ENCODE results near the gene GDPD1. TPM values are rescaled to one million over a fixed set of nuclear protein-coding genes. Genes with fewer than 3 reads are reported as not detected.

The GDPD1 gene
- total RNA-seq, 1 experiment from 2014 or later: 6.0 TPM

- no peak overlapping the region for H3K27ac Mint-ChIP-seq
- CTCF ChIA-PET: interaction anchor here (1.6 kb wide), 1 partner anchor 12 kb away, joined by 4 read pairs; no protein-coding TSS in a partner anchor
- no peak overlapping the region for H3K4me3 Mint-ChIP-seq
- H3K9me3 Mint-ChIP-seq: no peaks in the 10 kb centered on the region
- TF ChIP-seq JAZF1 (CRISPR knock-in tag; IDR thresholded peaks at IDR 0.05) (no peak), HMGA2 (CRISPR knock-in tag; IDR thresholded peaks at IDR 0.05) (no peak), E2F4 (CRISPR knock-in tag; IDR thresholded peaks at IDR 0.05; ENCODE audit: borderline replicate concordance, low read depth) (no peak), MLX (CRISPR knock-in tag; IDR thresholded peaks at IDR 0.05) (no peak), EMX1 (CRISPR knock-in tag; IDR thresholded peaks at IDR 0.05) (no peak), SP1 (CRISPR knock-in tag; conservative IDR thresholded peaks at IDR 0.05) (no peak), JUN (CRISPR knock-in tag; IDR thresholded peaks at IDR 0.05) (no peak), FOXJ3 (CRISPR knock-in tag; IDR thresholded peaks at IDR 0.05; ENCODE audit: borderline replicate concordance) (no peak), USF2 (CRISPR knock-in tag; IDR thresholded peaks at IDR 0.05) (no peak), ARID4B (CRISPR knock-in tag; IDR thresholded peaks at IDR 0.05; ENCODE audit: borderline replicate concordance) (no peak), ZMAT4 (CRISPR knock-in tag; IDR thresholded peaks at IDR 0.05) (no peak), ZBTB21 (CRISPR knock-in tag; IDR thresholded peaks at IDR 0.05; ENCODE audit: borderline replicate concordance) (no peak), ZNF512 (CRISPR knock-in tag; IDR thresholded peaks at IDR 0.05; ENCODE audit: borderline replicate concordance) (no peak)
- peaks cover 51% of the 10 kb centered on the region for H3K27me3 Mint-ChIP-seq (ENCODE audit: low read depth)
- DNase-seq (ENCODE audit: low spot score): no peak
- POLR2A ChIA-PET: no interaction called here
- H3K36me3 Mint-ChIP-seq: no peaks in the 10 kb centered on the region
- no peaks in the 10 kb centered on the region for H3K4me1 Mint-ChIP-seq
- ATAC-seq: no peak
Observed at GRCh38 chr17:59298521-59298920, 78.2 kb downstream of the GDPD1 start.

- ChIA-PET POLR2A (no interaction called here), CTCF (interaction anchor here (1.6 kb wide), 1 partner anchor 11 kb away, joined by 4 read pairs; no protein-coding TSS in a partner anchor)
- ATAC-seq (no peak), DNase-seq (ENCODE audit: low spot score) (no peak)
- Mint-ChIP-seq H3K36me3 (no peaks in the 10 kb centered on the region), H3K4me3 (no peak overlapping the region), H3K27me3 (ENCODE audit: low read depth) (peaks cover 40% of the 10 kb centered on the region), H3K27ac (no peak overlapping the region), H3K4me1 (no peaks in the 10 kb centered on the region), H3K9me3 (peaks cover 4% of the 10 kb centered on the region)
- TF ChIP-seq NR3C1 (CRISPR knock-in tag; conservative IDR thresholded peaks at IDR 0.05; ENCODE audit: low read depth) (no peak), ZNF512 (CRISPR knock-in tag; IDR thresholded peaks at IDR 0.05; ENCODE audit: borderline replicate concordance) (no peak), ZNF138 (CRISPR knock-in tag; conservative IDR thresholded peaks at IDR 0.05) (no peak), HMGA2 (CRISPR knock-in tag; IDR thresholded peaks at IDR 0.05) (no peak), FOXJ3 (CRISPR knock-in tag; IDR thresholded peaks at IDR 0.05; ENCODE audit: borderline replicate concordance) (no peak), ZNF121 (CRISPR knock-in tag; IDR thresholded peaks at IDR 0.05) (no peak), SMAD3 (CRISPR knock-in tag; IDR thresholded peaks at IDR 0.05; ENCODE audit: borderline replicate concordance) (no peak), IRF2 (CRISPR knock-in tag; IDR thresholded peaks at IDR 0.05; ENCODE audit: borderline replicate concordance, low read depth) (no peak), NR2C2 (CRISPR knock-in tag; IDR thresholded peaks at IDR 0.05) (no peak), GABPB1 (CRISPR knock-in tag; IDR thresholded peaks at IDR 0.05) (no peak), EMX1 (CRISPR knock-in tag; IDR thresholded peaks at IDR 0.05) (no peak), E2F4 (CRISPR knock-in tag; IDR thresholded peaks at IDR 0.05; ENCODE audit: borderline replicate concordance, low read depth) (no peak), TEAD1 (CRISPR knock-in tag; IDR thresholded peaks at IDR 0.05) (no peak)
Observed at GRCh38 chr17:59299400-59300092, 79.2 kb downstream of the GDPD1 start.

All from WTC11 (cell line).